ENCODE measurements around the gene ZSWIM4.

DNA sequence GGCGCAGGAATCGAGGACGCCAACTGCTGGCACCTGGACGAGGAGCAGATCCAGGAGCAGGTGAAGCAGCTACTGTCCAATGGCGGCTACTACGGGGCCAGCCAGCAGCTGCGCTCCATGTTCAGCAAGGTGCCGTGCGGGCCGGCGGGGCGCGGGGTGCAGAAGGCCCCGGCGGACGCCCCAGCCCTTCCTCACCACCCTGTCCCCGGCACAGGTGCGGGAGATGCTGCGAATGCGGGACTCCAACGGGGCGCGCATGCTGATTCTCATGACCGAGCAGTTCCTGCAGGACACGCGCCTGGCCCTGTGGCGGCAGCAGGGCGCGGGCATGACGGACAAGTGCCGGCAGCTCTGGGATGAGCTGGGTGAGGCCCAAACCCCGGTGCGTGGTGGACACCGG, 13.6 kb downstream of the ZSWIM4 start:
- TF ChIP-seq, protein P1, sequence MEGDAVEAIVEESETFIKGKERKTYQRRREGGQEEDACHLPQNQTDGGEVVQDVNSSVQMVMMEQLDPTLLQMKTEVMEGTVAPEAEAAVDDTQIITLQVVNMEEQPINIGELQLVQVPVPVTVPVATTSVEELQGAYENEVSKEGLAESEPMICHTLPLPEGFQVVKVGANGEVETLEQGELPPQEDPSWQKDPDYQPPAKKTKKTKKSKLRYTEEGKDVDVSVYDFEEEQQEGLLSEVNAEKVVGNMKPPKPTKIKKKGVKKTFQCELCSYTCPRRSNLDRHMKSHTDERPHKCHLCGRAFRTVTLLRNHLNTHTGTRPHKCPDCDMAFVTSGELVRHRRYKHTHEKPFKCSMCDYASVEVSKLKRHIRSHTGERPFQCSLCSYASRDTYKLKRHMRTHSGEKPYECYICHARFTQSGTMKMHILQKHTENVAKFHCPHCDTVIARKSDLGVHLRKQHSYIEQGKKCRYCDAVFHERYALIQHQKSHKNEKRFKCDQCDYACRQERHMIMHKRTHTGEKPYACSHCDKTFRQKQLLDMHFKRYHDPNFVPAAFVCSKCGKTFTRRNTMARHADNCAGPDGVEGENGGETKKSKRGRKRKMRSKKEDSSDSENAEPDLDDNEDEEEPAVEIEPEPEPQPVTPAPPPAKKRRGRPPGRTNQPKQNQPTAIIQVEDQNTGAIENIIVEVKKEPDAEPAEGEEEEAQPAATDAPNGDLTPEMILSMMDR (IDR thresholded peaks at IDR 0.05): no peak
- TF ChIP-seq POLR2A (IDR thresholded peaks at IDR 0.05): no peak
